GM12878 (cell line): ENCODE results near the gene ZBTB32. TPM values are rescaled to one million over a fixed set of nuclear protein-coding genes. Genes with fewer than 3 reads are reported as not detected.

ENCODE experiments used
- ASH2L ChIP-seq: fragments of 300-600, 200-600 bp; sonication (generic); IDR thresholded peaks from 2 replicates; pipeline ENCODE4 v1.6.1; 2017; ENCODE audit warnings: low read depth, mild to moderate bottlenecking, borderline replicate concordance
- BACH1 ChIP-seq: fragments of 450-650 bp; IDR thresholded peaks from 2 replicates; pipeline ENCODE4 v1.6.1; 2017; ENCODE audit warnings: mild to moderate bottlenecking, borderline replicate concordance
- BHLHE40 ChIP-seq, 2 experiments: fragments of 450-650 bp in 1 of 2; IDR thresholded peaks; 2 replicates each; pipeline ENCODE4 v1.6.1; 2011 to 2017; ENCODE audit warnings: low read depth in 2 of 2, borderline replicate concordance in 1 of 2, improper control_type of control experiment in 1 of 2, low read length in 1 of 2, mild to moderate bottlenecking in 1 of 2
- ESRRA ChIP-seq: IDR thresholded peaks from 2 replicates; pipeline ENCODE4 v1.6.1; 2012; ENCODE audit warnings: mild to moderate bottlenecking, low read length, improper control_type of control experiment
- ETV6 ChIP-seq, 2 experiments: fragments of 450-650 bp in 1 of 2; IDR thresholded peaks in 1 of 2; conservative IDR thresholded peaks in 1 of 2; 2 replicates each; pipeline ENCODE4 v1.6.1; 2014; ENCODE audit warnings: antibody characterized with exemption in 1 of 2, borderline replicate concordance in 1 of 2, low read depth in 1 of 2, mild to moderate bottlenecking in 1 of 2, moderate library complexity in 1 of 2
- EZH2 ChIP-seq: IDR thresholded peaks from 2 replicates; pipeline ENCODE4 v1.6.1; 2012; ENCODE audit warnings: low read depth, mild to moderate bottlenecking, control low read depth, inconsistent platforms, low read length, borderline replicate concordance; ENCODE audit not compliant: control insufficient read depth
- FOS ChIP-seq: IDR thresholded peaks from 3 replicates; pipeline ENCODE4 v1.6.1; 2011; ENCODE audit warnings: borderline replicate concordance; ENCODE audit not compliant: insufficient read length; ENCODE audit errors: extremely low read depth
- HDAC6 ChIP-seq: fragments of 200-600 bp; sonication (generic); IDR thresholded peaks from one replicate; pipeline ENCODE4 v1.8.0; 2017; ENCODE audit warnings: antibody characterized with exemption; ENCODE audit not compliant: unreplicated experiment
- IRF4 ChIP-seq: IDR thresholded peaks from 2 replicates; pipeline ENCODE4 v1.6.1; 2011; ENCODE audit warnings: low read depth, low read length
- NFXL1 ChIP-seq: fragments of 450-650 bp; IDR thresholded peaks from 2 replicates; pipeline ENCODE4 v1.6.1; 2017; ENCODE audit warnings: antibody characterized with exemption, mild to moderate bottlenecking, borderline replicate concordance
- NRF1 ChIP-seq: conservative IDR thresholded peaks from 2 replicates; pipeline ENCODE4 v1.6.1; 2011; ENCODE audit warnings: mild to moderate bottlenecking, low read depth, low read length, improper control_type of control experiment
- RELB ChIP-seq: fragments of 450-650 bp; IDR thresholded peaks from 2 replicates; pipeline ENCODE4 v1.6.1; 2017; ENCODE audit warnings: low read depth, mild to moderate bottlenecking, moderate library complexity
- SREBF1 ChIP-seq: IDR thresholded peaks from 2 replicates; pipeline ENCODE4 v1.6.1; 2012; ENCODE audit warnings: mild to moderate bottlenecking, low read length
- STAT3 ChIP-seq: IDR thresholded peaks from 2 replicates; pipeline ENCODE4 v1.6.1; 2011; ENCODE audit warnings: low read depth, low read length, improper control_type of control experiment
- TBL1XR1 ChIP-seq: IDR thresholded peaks from 2 replicates; pipeline ENCODE4 v1.6.1; 2012; ENCODE audit warnings: low read depth, low read length, improper control_type of control experiment
- WRNIP1 ChIP-seq: IDR thresholded peaks from 2 replicates; pipeline ENCODE4 v1.6.1; 2011; ENCODE audit warnings: low read depth, low read length, improper control_type of control experiment, borderline replicate concordance
- ZNF622 ChIP-seq: fragments of 450-650 bp; IDR thresholded peaks from 2 replicates; pipeline ENCODE4 v1.6.1; 2017; ENCODE audit warnings: mild to moderate bottlenecking, inconsistent platforms
- ZSCAN29 ChIP-seq: fragments of 450-650 bp; IDR thresholded peaks from 2 replicates; pipeline ENCODE4 v1.6.1; 2017; ENCODE audit warnings: mild to moderate bottlenecking, moderate library complexity
- polyA plus RNA-seq, 11 experiments: library from polyadenylated mRNA; depleted of rRNA in 4 of 11; unstranded in 6 of 11; stranded (reverse) in 5 of 11; fragments of >200 nt; fragmentation: Nextera tagmentation in 4 of 11; fragmentation: Illumina TruSeq in 1 of 11; extraction: Ambion mirVana in 4 of 11; extraction: Trizol in 1 of 11; gene quantifications; 1 replicate in 1 of 11; 2 replicates in 10 of 11; pipeline versions ENCODE4 v1.2.1 to v1.2.3, GENCODE V29; 2011 to 2016; ENCODE audit warnings: inconsistent platforms in 2 of 11, missing spikeins in 2 of 11, low read depth in 1 of 11
- total RNA-seq, 4 experiments: library from RNA; depleted of rRNA in 3 of 4; stranded (reverse); fragments of >200 nt in 3 of 4; fragmentation: Illumina TruSeq in 1 of 4; extraction: Trizol in 1 of 4; gene quantifications; 2 replicates each; pipeline versions ENCODE4 v1.2.1 to v1.2.3, GENCODE V29; 2013 to 2021
- TF ChIP-seq, protein P1 (sequence below): fragments of 450-650 bp; IDR thresholded peaks from 2 replicates; pipeline ENCODE4 v1.6.1; 2017; ENCODE audit warnings: antibody characterized with exemption, mild to moderate bottlenecking, moderate library complexity
- TF ChIP-seq, protein P2 (sequence below): IDR thresholded peaks from 2 replicates; pipeline ENCODE4 v1.6.1; 2011; ENCODE audit warnings: borderline replicate concordance, low read depth, mild to moderate bottlenecking, moderate library complexity, mixed read lengths, low read length; ENCODE audit not compliant: insufficient read depth; ENCODE audit errors: extremely low read length
- TF ChIP-seq, protein P3 (sequence below): fragments of 450-650 bp; conservative IDR thresholded peaks from 2 replicates; pipeline ENCODE4 v1.6.1; 2017; ENCODE audit warnings: mild to moderate bottlenecking, moderate library complexity

Gene ZBTB32
- total and polyA plus RNA-seq, 10 of the 15 experiments (the other 5 are each of a cell fraction or from before 2014, with no cell fraction given), result 1.0 to 46.7 (median 16.0) TPM

DNA sequence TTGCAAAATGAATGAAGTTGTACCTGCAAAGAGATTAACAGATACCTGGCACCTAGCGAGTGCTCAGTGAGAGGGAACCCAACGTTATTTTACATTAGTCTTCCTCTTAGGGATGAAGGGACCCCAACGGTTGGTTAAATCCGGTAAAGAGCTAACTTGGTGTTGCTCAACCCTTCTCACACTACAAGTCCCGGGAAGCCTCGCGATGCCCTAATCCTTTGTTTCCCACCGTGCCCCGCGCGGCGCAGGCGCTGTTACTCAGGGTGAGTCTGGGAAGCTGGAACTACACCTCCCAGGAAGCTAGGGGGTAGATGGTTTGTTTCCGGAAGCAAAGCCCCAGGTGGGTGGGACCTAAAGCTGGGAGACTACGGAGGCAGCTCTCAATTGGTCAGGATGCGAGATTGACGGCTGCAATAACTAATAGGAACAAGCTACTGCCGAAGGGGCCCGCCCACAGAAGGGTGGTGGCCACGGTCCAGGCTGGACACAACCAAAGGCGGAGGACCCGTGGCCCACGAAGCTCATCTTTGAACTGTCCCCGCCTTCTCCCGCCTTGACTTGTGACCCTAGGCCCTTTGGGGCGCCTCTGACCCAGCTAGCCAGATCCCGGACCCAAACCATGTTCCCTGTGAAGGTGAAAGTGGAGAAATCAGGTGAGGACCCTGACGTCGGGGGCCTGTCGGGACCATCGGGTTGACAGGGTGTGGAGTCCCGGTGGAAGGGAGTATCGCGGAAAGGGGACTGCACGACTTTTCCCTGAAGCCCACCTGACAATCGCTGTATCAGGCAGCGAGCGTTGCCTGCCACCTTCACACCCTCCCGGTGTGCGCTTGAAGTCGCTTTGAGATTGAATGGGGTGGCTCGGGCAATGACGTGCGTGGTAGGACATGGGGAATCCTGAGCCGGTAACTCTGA lies 44.0 kb downstream of the ZBTB32 start, which contains the start of gene LIN37 (continued):
- TF ChIP-seq, protein P1, sequence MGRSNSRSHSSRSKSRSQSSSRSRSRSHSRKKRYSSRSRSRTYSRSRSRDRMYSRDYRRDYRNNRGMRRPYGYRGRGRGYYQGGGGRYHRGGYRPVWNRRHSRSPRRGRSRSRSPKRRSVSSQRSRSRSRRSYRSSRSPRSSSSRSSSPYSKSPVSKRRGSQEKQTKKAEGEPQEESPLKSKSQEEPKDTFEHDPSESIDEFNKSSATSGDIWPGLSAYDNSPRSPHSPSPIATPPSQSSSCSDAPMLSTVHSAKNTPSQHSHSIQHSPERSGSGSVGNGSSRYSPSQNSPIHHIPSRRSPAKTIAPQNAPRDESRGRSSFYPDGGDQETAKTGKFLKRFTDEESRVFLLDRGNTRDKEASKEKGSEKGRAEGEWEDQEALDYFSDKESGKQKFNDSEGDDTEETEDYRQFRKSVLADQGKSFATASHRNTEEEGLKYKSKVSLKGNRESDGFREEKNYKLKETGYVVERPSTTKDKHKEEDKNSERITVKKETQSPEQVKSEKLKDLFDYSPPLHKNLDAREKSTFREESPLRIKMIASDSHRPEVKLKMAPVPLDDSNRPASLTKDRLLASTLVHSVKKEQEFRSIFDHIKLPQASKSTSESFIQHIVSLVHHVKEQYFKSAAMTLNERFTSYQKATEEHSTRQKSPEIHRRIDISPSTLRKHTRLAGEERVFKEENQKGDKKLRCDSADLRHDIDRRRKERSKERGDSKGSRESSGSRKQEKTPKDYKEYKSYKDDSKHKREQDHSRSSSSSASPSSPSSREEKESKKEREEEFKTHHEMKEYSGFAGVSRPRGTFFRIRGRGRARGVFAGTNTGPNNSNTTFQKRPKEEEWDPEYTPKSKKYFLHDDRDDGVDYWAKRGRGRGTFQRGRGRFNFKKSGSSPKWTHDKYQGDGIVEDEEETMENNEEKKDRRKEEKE, result no peak
- TF ChIP-seq TBL1XR1 (peak; percentile 56; the same call in 1 of the 2 replicates), BACH1 (peak; percentile 84), EZH2 (no peak), ETV6 (conservative IDR thresholded peaks at IDR 0.05 in 1 of 2, IDR thresholded peaks at IDR 0.05 in 1 of 2; ENCODE audit: borderline replicate concordance in 1 of 2, low read depth in 1 of 2) (no peak), HDAC6 (no peak), ZSCAN29 (no peak), ZNF622 (no peak), RELB (peak; percentile 83), ASH2L (no peak), STAT3 (no peak), NRF1 (peak; percentile 84), NFXL1 (no peak), ESRRA (peak; percentile 74; the same call in 1 of the 2 replicates), IRF4 (no peak), BHLHE40 (IDR thresholded peaks at IDR 0.05; ENCODE audit: borderline replicate concordance in 1 of 2, low read depth in 2 of 2, low read length in 1 of 2) (peak in 1 of 2 experiments; percentile 34; a peak in 1 of 4 replicates), FOS (peak; percentile 72), WRNIP1 (no peak), SREBF1 (peak; percentile 88)
- TF ChIP-seq, protein P2, sequence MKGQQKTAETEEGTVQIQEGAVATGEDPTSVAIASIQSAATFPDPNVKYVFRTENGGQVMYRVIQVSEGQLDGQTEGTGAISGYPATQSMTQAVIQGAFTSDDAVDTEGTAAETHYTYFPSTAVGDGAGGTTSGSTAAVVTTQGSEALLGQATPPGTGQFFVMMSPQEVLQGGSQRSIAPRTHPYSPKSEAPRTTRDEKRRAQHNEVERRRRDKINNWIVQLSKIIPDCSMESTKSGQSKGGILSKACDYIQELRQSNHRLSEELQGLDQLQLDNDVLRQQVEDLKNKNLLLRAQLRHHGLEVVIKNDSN, result no peak
- TF ChIP-seq, protein P3, sequence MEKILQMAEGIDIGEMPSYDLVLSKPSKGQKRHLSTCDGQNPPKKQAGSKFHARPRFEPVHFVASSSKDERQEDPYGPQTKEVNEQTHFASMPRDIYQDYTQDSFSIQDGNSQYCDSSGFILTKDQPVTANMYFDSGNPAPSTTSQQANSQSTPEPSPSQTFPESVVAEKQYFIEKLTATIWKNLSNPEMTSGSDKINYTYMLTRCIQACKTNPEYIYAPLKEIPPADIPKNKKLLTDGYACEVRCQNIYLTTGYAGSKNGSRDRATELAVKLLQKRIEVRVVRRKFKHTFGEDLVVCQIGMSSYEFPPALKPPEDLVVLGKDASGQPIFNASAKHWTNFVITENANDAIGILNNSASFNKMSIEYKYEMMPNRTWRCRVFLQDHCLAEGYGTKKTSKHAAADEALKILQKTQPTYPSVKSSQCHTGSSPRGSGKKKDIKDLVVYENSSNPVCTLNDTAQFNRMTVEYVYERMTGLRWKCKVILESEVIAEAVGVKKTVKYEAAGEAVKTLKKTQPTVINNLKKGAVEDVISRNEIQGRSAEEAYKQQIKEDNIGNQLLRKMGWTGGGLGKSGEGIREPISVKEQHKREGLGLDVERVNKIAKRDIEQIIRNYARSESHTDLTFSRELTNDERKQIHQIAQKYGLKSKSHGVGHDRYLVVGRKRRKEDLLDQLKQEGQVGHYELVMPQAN, result peak; percentile 90
